GM12878 (cell line): Measurements from ENCODE around the gene CDKN1C. TPM values are rescaled to one million over a fixed set of nuclear protein-coding genes. Genes with fewer than 3 reads are reported as not detected.

Experiments
- BRCA1 ChIP-seq: IDR thresholded peaks from 2 replicates; pipeline ENCODE4 v1.6.1; 2011; ENCODE audit warnings: low read depth, low read length, improper control_type of control experiment
- CEBPB ChIP-seq, 2 experiments: fragments of 150-350 bp in 1 of 2; IDR thresholded peaks; 2 replicates each; pipeline ENCODE4 v1.6.1; 2012 to 2014; ENCODE audit warnings: low read depth in 2 of 2, low read length in 2 of 2, borderline replicate concordance in 1 of 2, inconsistent platforms in 1 of 2
- DPF2 ChIP-seq: fragments of 450-650 bp; IDR thresholded peaks from 2 replicates; pipeline ENCODE4 v1.6.1; 2017; ENCODE audit warnings: mild to moderate bottlenecking
- polyA plus RNA-seq, 11 experiments: library from polyadenylated mRNA; depleted of rRNA in 4 of 11; unstranded in 6 of 11; stranded (reverse) in 5 of 11; fragments of >200 nt; fragmentation: Nextera tagmentation in 4 of 11; fragmentation: Illumina TruSeq in 1 of 11; extraction: Ambion mirVana in 4 of 11; extraction: Trizol in 1 of 11; gene quantifications; 1 replicate in 1 of 11; 2 replicates in 10 of 11; pipeline versions ENCODE4 v1.2.1 to v1.2.3, GENCODE V29; 2011 to 2016; ENCODE audit warnings: inconsistent platforms in 2 of 11, missing spikeins in 2 of 11, low read depth in 1 of 11
- total RNA-seq, 4 experiments: library from RNA; depleted of rRNA in 3 of 4; stranded (reverse); fragments of >200 nt in 3 of 4; fragmentation: Illumina TruSeq in 1 of 4; extraction: Trizol in 1 of 4; gene quantifications; 2 replicates each; pipeline versions ENCODE4 v1.2.1 to v1.2.3, GENCODE V29; 2013 to 2021
- TF ChIP-seq, protein P1 (sequence below): fragments of 450-650 bp; formaldehyde crosslinking; IDR thresholded peaks from 2 replicates; pipeline ENCODE4 v1.4.0; 2022; ENCODE audit warnings: mild to moderate bottlenecking, moderate library complexity
- TF ChIP-seq, protein P2 (sequence below): fragments of 450-650 bp; IDR thresholded peaks from 2 replicates; pipeline ENCODE4 v1.6.1; 2017; ENCODE audit warnings: mild to moderate bottlenecking, low read depth, inconsistent platforms; ENCODE audit not compliant: poor library complexity, severe bottlenecking

CDKN1C gene
- total and polyA plus RNA-seq, 10 of the 15 experiments (the other 5 are each of a cell fraction or from before 2014, with no cell fraction given): 0.05 to 0.21 (median 0.14) TPM; not detected in 7

DNA sequence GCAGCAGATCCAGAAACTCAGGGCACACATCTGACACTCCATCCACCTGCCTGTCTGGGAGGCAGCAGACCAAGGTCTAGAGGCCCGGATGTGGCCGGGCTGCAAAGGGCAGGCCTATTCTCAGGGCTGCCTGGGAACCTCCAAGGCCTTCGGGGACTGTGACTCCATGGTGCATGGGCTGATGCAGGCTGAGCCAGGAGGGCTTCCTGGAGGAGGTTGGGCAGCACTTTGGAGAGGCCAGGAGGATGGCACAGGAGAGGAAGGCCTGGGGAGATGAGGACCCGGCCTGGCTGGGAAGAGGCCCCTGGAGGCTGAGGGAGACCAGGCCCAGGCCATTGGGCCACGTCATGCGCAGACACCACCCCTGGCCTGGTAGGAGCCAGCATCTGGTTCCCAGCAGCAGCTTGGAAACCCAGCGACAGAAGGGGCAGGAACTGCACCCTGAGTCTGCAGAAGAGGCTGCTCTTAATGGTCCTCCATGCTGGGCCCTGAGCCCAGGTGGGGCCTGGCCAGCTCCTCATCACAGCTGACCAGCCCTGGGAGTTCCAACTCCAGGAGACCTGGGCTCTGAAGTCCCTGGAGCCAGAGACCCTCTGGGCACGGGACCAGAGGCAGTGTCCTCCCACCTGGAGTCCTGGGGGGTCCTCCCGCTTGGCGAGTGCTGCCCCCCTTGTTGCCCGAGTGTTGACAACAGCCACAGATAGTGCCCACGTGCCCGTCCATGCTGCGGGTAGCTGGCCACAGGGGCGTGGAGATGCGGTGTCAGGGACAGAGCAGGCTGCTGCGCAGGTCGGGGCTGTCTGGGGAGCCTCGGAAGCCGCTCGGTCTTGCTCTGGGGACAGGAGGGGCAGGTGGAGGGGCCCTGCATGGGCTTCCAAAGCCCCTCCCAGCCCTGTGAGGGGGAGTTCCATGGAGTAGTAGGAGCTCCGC lies 38.1 kb upstream of the CDKN1C start (continued):
- TF ChIP-seq, protein P1, sequence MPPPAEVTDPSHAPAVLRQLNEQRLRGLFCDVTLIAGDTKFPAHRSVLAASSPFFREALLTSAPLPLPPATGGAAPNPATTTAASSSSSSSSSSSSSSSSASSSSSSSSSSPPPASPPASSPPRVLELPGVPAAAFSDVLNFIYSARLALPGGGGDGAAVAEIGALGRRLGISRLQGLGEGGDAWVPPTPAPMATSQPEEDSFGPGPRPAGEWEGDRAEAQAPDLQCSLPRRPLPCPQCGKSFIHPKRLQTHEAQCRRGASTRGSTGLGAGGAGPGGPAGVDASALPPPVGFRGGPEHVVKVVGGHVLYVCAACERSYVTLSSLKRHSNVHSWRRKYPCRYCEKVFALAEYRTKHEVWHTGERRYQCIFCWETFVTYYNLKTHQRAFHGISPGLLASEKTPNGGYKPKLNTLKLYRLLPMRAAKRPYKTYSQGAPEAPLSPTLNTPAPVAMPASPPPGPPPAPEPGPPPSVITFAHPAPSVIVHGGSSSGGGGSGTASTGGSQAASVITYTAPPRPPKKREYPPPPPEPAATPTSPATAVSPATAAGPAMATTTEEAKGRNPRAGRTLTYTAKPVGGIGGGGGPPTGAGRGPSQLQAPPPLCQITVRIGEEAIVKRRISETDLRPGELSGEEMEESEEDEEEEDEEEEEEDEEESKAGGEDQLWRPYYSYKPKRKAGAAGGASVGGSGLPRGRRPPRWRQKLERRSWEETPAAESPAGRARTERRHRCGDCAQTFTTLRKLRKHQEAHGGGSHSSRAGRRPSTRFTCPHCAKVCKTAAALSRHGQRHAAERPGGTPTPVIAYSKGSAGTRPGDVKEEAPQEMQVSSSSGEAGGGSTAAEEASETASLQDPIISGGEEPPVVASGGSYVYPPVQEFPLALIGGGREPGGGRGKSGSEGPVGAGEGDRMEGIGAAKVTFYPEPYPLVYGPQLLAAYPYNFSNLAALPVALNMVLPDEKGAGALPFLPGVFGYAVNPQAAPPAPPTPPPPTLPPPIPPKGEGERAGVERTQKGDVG (CRISPR knock-in tag): no peak
- TF ChIP-seq CEBPB (IDR thresholded peaks at IDR 0.05; ENCODE audit: borderline replicate concordance in 1 of 2, low read depth in 2 of 2, low read length in 2 of 2) (no peak), DPF2 (no peak), BRCA1 (no peak)
- TF ChIP-seq, protein P2, sequence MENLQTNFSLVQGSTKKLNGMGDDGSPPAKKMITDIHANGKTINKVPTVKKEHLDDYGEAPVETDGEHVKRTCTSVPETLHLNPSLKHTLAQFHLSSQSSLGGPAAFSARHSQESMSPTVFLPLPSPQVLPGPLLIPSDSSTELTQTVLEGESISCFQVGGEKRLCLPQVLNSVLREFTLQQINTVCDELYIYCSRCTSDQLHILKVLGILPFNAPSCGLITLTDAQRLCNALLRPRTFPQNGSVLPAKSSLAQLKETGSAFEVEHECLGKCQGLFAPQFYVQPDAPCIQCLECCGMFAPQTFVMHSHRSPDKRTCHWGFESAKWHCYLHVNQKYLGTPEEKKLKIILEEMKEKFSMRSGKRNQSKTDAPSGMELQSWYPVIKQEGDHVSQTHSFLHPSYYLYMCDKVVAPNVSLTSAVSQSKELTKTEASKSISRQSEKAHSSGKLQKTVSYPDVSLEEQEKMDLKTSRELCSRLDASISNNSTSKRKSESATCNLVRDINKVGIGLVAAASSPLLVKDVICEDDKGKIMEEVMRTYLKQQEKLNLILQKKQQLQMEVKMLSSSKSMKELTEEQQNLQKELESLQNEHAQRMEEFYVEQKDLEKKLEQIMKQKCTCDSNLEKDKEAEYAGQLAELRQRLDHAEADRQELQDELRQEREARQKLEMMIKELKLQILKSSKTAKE: no peak
